B cell (primary cell): Measurements from ENCODE around the gene RASGEF1C.

Source experiments
- EZH2 ChIP-seq: IDR thresholded peaks from 2 replicates; pipeline ENCODE4 v1.6.1; 2012; ENCODE audit warnings: borderline replicate concordance, low read depth, mild to moderate bottlenecking, moderate library complexity, low read length; ENCODE audit not compliant: insufficient read depth, poor library complexity, severe bottlenecking
- TF ChIP-seq, protein P1 (sequence below): fragments of 200-600 bp; IDR thresholded peaks from one replicate; pipeline ENCODE4 v1.8.0; 2022; ENCODE audit warnings: antibody characterized with exemption, mild to moderate bottlenecking

- TF ChIP-seq, protein P1, sequence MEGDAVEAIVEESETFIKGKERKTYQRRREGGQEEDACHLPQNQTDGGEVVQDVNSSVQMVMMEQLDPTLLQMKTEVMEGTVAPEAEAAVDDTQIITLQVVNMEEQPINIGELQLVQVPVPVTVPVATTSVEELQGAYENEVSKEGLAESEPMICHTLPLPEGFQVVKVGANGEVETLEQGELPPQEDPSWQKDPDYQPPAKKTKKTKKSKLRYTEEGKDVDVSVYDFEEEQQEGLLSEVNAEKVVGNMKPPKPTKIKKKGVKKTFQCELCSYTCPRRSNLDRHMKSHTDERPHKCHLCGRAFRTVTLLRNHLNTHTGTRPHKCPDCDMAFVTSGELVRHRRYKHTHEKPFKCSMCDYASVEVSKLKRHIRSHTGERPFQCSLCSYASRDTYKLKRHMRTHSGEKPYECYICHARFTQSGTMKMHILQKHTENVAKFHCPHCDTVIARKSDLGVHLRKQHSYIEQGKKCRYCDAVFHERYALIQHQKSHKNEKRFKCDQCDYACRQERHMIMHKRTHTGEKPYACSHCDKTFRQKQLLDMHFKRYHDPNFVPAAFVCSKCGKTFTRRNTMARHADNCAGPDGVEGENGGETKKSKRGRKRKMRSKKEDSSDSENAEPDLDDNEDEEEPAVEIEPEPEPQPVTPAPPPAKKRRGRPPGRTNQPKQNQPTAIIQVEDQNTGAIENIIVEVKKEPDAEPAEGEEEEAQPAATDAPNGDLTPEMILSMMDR = no peak
- no peak for TF ChIP-seq EZH2
Observed at GRCh38 chr5:180105827-180106312, 103.1 kb downstream of the RASGEF1C start.
